Measurements from ENCODE around the gene GRM4.

Gene GRM4

DNA sequence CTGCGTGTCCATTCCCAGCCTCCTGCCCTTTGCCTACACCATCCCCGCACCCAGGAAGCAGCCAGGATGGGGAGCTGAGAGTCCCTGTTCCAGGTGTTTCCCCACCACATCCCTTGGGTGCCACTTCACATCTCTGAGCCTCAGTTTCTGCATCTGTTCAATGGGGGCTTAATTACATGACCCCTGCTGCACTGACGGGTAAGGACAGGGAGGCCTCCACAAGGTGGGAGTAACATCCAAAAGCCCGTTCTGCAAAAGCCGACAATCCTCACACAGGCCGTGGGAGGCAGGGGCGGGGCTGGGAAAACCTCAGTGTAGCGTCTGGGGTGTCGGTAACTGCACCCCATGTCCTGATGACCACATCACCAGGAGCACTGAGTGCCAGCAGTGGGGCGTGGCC lies 41.3 kb downstream of the GRM4 start:
- Histone ChIP-seq H3K36me3 (ENCODE audit: insufficient read depth) (no peaks in the 10 kb centered on the region), H2AFZ (ENCODE audit: low read depth) (no peak overlapping the region), H4K20me1 (ENCODE audit: insufficient read depth) (no peaks in the 10 kb centered on the region), H3K27ac (no peak overlapping the region), H3K4me3 (IDR thresholded peaks at IDR 0.05; ENCODE audit: insufficient read depth, low read depth, low read length) (no peak overlapping the region), H3K4me2 (no peak overlapping the region), H3K9ac (no peak overlapping the region), H3K27me3 (ENCODE audit: insufficient read depth, low read depth) (peaks cover 96% of the 10 kb centered on the region), H3K79me2 (ENCODE audit: insufficient read depth, low read depth) (no peaks in the 10 kb centered on the region), H3K4me1 (ENCODE audit: low read depth, poor library complexity, severe bottlenecking) (no peaks in the 10 kb centered on the region)
- TF ChIP-seq, protein P1, sequence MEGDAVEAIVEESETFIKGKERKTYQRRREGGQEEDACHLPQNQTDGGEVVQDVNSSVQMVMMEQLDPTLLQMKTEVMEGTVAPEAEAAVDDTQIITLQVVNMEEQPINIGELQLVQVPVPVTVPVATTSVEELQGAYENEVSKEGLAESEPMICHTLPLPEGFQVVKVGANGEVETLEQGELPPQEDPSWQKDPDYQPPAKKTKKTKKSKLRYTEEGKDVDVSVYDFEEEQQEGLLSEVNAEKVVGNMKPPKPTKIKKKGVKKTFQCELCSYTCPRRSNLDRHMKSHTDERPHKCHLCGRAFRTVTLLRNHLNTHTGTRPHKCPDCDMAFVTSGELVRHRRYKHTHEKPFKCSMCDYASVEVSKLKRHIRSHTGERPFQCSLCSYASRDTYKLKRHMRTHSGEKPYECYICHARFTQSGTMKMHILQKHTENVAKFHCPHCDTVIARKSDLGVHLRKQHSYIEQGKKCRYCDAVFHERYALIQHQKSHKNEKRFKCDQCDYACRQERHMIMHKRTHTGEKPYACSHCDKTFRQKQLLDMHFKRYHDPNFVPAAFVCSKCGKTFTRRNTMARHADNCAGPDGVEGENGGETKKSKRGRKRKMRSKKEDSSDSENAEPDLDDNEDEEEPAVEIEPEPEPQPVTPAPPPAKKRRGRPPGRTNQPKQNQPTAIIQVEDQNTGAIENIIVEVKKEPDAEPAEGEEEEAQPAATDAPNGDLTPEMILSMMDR (conservative IDR thresholded peaks at IDR 0.05; ENCODE audit: low read depth, low read length), result no peak

DNA sequence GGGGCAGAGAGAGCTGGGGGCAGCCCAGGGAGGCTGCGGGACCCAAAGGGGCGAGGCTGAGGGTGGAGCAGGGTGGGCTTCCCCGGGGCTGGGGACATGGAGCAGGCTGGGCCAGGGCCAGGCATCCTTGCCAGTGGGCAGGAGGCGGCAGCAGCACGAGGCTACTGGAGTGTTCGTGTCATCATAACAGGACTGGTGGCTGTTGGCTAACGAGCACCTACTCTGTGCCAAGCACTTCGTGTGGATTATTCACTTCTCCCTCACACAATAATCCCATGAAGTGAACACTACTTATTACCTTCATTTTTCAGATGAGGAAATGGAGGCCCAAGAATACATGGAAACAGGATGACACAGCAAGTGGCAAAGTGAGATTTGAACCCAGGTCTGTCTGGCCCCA lies 41.7 kb downstream of the GRM4 start:
- Histone ChIP-seq H3K4me3 (IDR thresholded peaks at IDR 0.05; ENCODE audit: insufficient read depth, low read depth, low read length) (no peak overlapping the region), H3K27ac (no peak overlapping the region), H3K4me2 (no peak overlapping the region), H3K36me3 (ENCODE audit: insufficient read depth) (no peaks in the 10 kb centered on the region), H3K9ac (no peak overlapping the region), H4K20me1 (ENCODE audit: insufficient read depth) (no peaks in the 10 kb centered on the region), H3K27me3 (ENCODE audit: insufficient read depth, low read depth) (peaks cover 96% of the 10 kb centered on the region), H3K4me1 (ENCODE audit: low read depth, poor library complexity, severe bottlenecking) (no peaks in the 10 kb centered on the region), H2AFZ (ENCODE audit: low read depth) (no peak overlapping the region), H3K79me2 (ENCODE audit: insufficient read depth, low read depth) (no peaks in the 10 kb centered on the region)
- TF ChIP-seq, protein P1 (conservative IDR thresholded peaks at IDR 0.05; ENCODE audit: low read depth, low read length), result no peak

DNA sequence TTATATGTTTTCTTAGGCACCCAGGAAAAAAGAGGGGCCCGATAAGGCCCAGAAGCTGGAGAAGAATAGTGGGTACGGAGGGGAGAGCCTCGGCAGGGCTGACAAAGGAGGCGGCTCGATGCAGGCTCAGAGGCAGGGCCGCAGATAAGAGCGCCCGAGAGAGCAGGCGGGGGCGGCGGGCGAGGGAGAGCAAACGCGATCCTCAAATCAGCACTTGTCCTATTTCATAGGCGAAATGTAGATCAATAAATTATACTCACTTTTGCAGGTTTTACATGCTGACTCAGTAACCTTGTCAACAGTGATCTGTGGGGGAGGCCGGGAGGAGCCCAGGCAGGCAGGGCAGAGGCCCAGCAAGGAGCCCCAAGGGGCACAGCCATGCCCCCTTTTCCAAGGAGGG lies 42.6 kb downstream of the GRM4 start:
- H3K9ac ChIP-seq, result no peak overlapping the region

GRCh38 chr6:34102696-34103095 lies 43.2 kb downstream of the GRM4 start:
- H3K9ac ChIP-seq, result no peak overlapping the region

More for the DNA sequence above, 42.6 kb downstream of the GRM4 start:
- Histone ChIP-seq H3K27ac (no peak overlapping the region), H4K20me1 (ENCODE audit: insufficient read depth) (no peaks in the 10 kb centered on the region), H3K4me1 (ENCODE audit: low read depth, poor library complexity, severe bottlenecking) (no peaks in the 10 kb centered on the region), H3K4me3 (IDR thresholded peaks at IDR 0.05; ENCODE audit: insufficient read depth, low read depth, low read length) (no peak overlapping the region), H3K4me2 (no peak overlapping the region), H3K36me3 (ENCODE audit: insufficient read depth) (no peaks in the 10 kb centered on the region), H2AFZ (ENCODE audit: low read depth) (no peak overlapping the region), H3K79me2 (ENCODE audit: insufficient read depth, low read depth) (no peaks in the 10 kb centered on the region), H3K27me3 (ENCODE audit: insufficient read depth, low read depth) (peaks cover 98% of the 10 kb centered on the region)
- TF ChIP-seq, protein P1 (conservative IDR thresholded peaks at IDR 0.05; ENCODE audit: low read depth, low read length), result no peak

More at GRCh38 chr6:34102696-34103095, 43.2 kb downstream of the GRM4 start:
- H2AFZ ChIP-seq (ENCODE audit: low read depth), result no peak overlapping the region
- no peak overlapping the region for H3K4me3 ChIP-seq (IDR thresholded peaks at IDR 0.05; ENCODE audit: insufficient read depth, low read depth, low read length)
- H3K36me3 ChIP-seq (ENCODE audit: insufficient read depth), result no peaks in the 10 kb centered on the region
- no peaks in the 10 kb centered on the region for H3K79me2 ChIP-seq (ENCODE audit: insufficient read depth, low read depth)
- H4K20me1 ChIP-seq (ENCODE audit: insufficient read depth), result no peaks in the 10 kb centered on the region
- H3K27ac ChIP-seq, result no peak overlapping the region
- H3K4me2 ChIP-seq, result no peak overlapping the region
- no peaks in the 10 kb centered on the region for H3K4me1 ChIP-seq (ENCODE audit: low read depth, poor library complexity, severe bottlenecking)
- TF ChIP-seq, protein P1 (conservative IDR thresholded peaks at IDR 0.05; ENCODE audit: low read depth, low read length), result no peak
- peaks cover 98% of the 10 kb centered on the region for H3K27me3 ChIP-seq (ENCODE audit: insufficient read depth, low read depth)
